Smooth muscle cell (in vitro differentiated cells): Measurements from ENCODE around the gene ADCY5. TPM values are rescaled to one million over a fixed set of nuclear protein-coding genes. Genes with fewer than 3 reads are reported as not detected.
"Not testable (repeated sequence)": the region's sequence is repeated elsewhere in the genome, so short reads cannot be mapped to it uniquely, and the experiment has no call there.

Experiments used
- DNase-seq: peaks from one replicate; lab custom pipeline; 2025; ENCODE audit not compliant: unreplicated experiment; lab: John Stamatoyannopoulos, UW
- H2AFZ ChIP-seq: fragments of 200-600 bp; sonication (generic); 2 replicates; pipeline ENCODE4 v1.6.0; 2016; ENCODE audit warnings: antibody characterized with exemption, low read depth, mild to moderate bottlenecking
- H3F3A ChIP-seq: fragments of 200-600 bp; sonication (generic); 2 replicates; pipeline ENCODE4 v1.6.0; 2017; ENCODE audit warnings: antibody characterized with exemption, low read depth
- H3K27ac ChIP-seq: fragments of 200-600 bp; sonication (generic); 2 replicates; pipeline ENCODE4 v1.5.1; 2016; ENCODE audit warnings: low read depth, mild to moderate bottlenecking
- H3K27me3 ChIP-seq: fragments of 200-600 bp; sonication (generic); 2 replicates; pipeline ENCODE4 v1.6.1; 2016; ENCODE audit warnings: low read depth, mild to moderate bottlenecking
- H3K36me3 ChIP-seq: fragments of 200-600 bp; sonication (generic); 2 replicates; pipeline ENCODE4 v1.5.1; 2016; ENCODE audit warnings: low read depth
- H3K4me1 ChIP-seq: fragments of 200-600 bp; sonication (generic); 2 replicates; pipeline ENCODE4 v1.5.1; 2016; ENCODE audit warnings: low read depth
- H3K4me2 ChIP-seq: fragments of 200-600 bp; sonication (generic); 2 replicates; pipeline ENCODE4 v1.6.0; 2016; ENCODE audit warnings: mild to moderate bottlenecking
- H3K4me3 ChIP-seq: fragments of 200-600 bp; sonication (generic); 2 replicates; pipeline ENCODE4 v1.5.1; 2016; ENCODE audit warnings: mild to moderate bottlenecking
- H3K79me2 ChIP-seq: fragments of 200-600 bp; sonication (generic); 2 replicates; pipeline ENCODE4 v1.6.0; 2016; ENCODE audit warnings: low read depth, mild to moderate bottlenecking
- H3K9ac ChIP-seq: fragments of 200-600 bp; sonication (generic); 2 replicates; pipeline ENCODE4 v1.6.0; 2016; ENCODE audit warnings: low read depth
- H3K9me3 ChIP-seq: fragments of 200-600 bp; sonication (generic); replicated peaks from 2 replicates; pipeline ENCODE4 v1.5.1; 2016; ENCODE audit warnings: low read depth
- H4K20me1 ChIP-seq: fragments of 200-600 bp; sonication (generic); 2 replicates; pipeline ENCODE4 v1.6.0; 2016; ENCODE audit warnings: low read depth
- CTCF ChIP-seq: fragments of 200-600 bp; sonication (generic); IDR thresholded peaks from 2 replicates; pipeline ENCODE4 v1.5.1; 2017; ENCODE audit warnings: borderline replicate concordance, mild to moderate bottlenecking, antibody characterized with exemption; ENCODE audit not compliant: insufficient read depth, poor library complexity, severe bottlenecking
- WGBS: methylation state at CpG from one replicate; pipeline ENCODE4 v1.1.7; 2016; ENCODE audit warnings: low lambda C conversion rate; 5-methylcytosine and 5-hydroxymethylcytosine counted together
- polyA plus RNA-seq: library from polyadenylated mRNA; unstranded; fragments of >200 nt; fragmentation: Nextera tagmentation; extraction: Ambion mirVana; gene quantifications from 2 replicates; pipeline ENCODE4 v1.2.1, GENCODE V29; 2016
- total RNA-seq: library from RNA; depleted of rRNA; stranded (reverse); fragments of >200 nt; gene quantifications from 2 replicates; pipeline ENCODE4 v1.2.3, GENCODE V29; 2014

ADCY5 gene
- total and polyA plus RNA-seq, 2 experiments from 2014 or later, result 0.50 to 0.58 TPM

- no peak overlapping the region for H3K4me3 ChIP-seq
- no peak overlapping the region for H3K9ac ChIP-seq
- DNase-seq, result peak; percentile 12
- no peaks in the 10 kb centered on the region for H3K79me2 ChIP-seq
- H3K4me2 ChIP-seq, result no peak overlapping the region
- no peak overlapping the region for H2AFZ ChIP-seq
- H3K36me3 ChIP-seq, result no peaks in the 10 kb centered on the region
- H3F3A ChIP-seq, result no peaks in the 10 kb centered on the region
- peak; percentile 91 for TF ChIP-seq CTCF
- no peak overlapping the region for H3K27ac ChIP-seq
- no peaks in the 10 kb centered on the region for H3K9me3 ChIP-seq
- H4K20me1 ChIP-seq, result no peaks in the 10 kb centered on the region
- peaks cover 15% of the 10 kb centered on the region for H3K27me3 ChIP-seq
- no peaks in the 10 kb centered on the region for H3K4me1 ChIP-seq
- 5% methylated on average over 8 of the region's 8 CpGs for WGBS
These were observed 40.6 kb upstream of the ADCY5 start for GRCh38 chr3:123489400-123490004.

GRCh38 chr3:123488645-123489347 lies 39.9 kb upstream of the ADCY5 start:
- H4K20me1 ChIP-seq, result no peaks in the 10 kb centered on the region
- H3K27me3 ChIP-seq, result peaks cover 18% of the 10 kb centered on the region
- no peaks in the 10 kb centered on the region for H3K9me3 ChIP-seq
- TF ChIP-seq CTCF, result no peak
- no peaks in the 10 kb centered on the region for H3F3A ChIP-seq
- H3K79me2 ChIP-seq, result no peaks in the 10 kb centered on the region
- no peaks in the 10 kb centered on the region for H3K4me1 ChIP-seq
- H3K4me2 ChIP-seq, result no peak overlapping the region
- DNase-seq, result no peak
- H3K27ac ChIP-seq, result no peak overlapping the region
- H3K36me3 ChIP-seq, result no peaks in the 10 kb centered on the region
- H3K9ac ChIP-seq, result no peak overlapping the region
- H2AFZ ChIP-seq, result no peak overlapping the region
- no peak overlapping the region for H3K4me3 ChIP-seq
- WGBS, result 85% methylated on average over 5 of the region's 5 CpGs

GRCh38 chr3:123487063-123487462 lies 38.2 kb upstream of the ADCY5 start:
- not testable (repeated sequence) for H3K27ac ChIP-seq, H2AFZ ChIP-seq, H3K36me3 ChIP-seq, H3K4me2 ChIP-seq, H3K9me3 ChIP-seq, H3K79me2 ChIP-seq, H4K20me1 ChIP-seq, H3K4me1 ChIP-seq, DNase-seq, H3F3A ChIP-seq, H3K4me3 ChIP-seq, H3K9ac ChIP-seq
- H3K27me3 ChIP-seq, result peaks cover 21% of the 10 kb centered on the region
- 68% methylated on average over 8 of the region's 8 CpGs for WGBS

DNA sequence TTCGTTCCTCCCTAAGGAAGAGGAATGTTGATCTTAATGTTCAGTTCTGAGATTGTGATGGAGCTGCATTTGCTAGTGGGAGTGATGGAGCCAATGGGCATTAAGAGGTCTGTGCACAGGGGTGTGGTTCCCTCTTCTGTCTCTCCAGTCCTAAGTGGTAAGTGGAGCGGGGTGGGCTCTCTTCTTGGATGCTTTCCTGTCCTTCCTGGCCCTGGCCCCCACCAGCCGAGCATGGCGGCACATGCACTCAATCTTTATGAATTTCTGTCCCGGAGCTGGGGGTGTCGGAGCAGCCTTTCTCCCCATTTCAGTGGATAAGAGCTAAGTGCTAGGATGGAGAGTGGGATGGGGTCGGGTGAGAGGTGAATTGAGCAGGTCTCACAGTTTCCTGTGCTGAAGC lies 37.6 kb upstream of the ADCY5 start:
- Histone ChIP-seq H2AFZ (no peak overlapping the region), H3F3A (no peaks in the 10 kb centered on the region), H3K9me3 (no peaks in the 10 kb centered on the region), H3K4me2 (no peak overlapping the region), H3K79me2 (no peaks in the 10 kb centered on the region), H3K9ac (no peak overlapping the region), H3K4me1 (no peaks in the 10 kb centered on the region), H4K20me1 (no peaks in the 10 kb centered on the region), H3K4me3 (no peak overlapping the region), H3K36me3 (no peaks in the 10 kb centered on the region), H3K27ac (no peak overlapping the region), H3K27me3 (peaks cover 21% of the 10 kb centered on the region)
- no peak for TF ChIP-seq CTCF
- WGBS, result 95% methylated on average over 7 of the region's 7 CpGs
- no peak for DNase-seq
